HL-60 (cell line): ENCODE results near the gene GPER1.

Experiments used
- GABPA ChIP-seq: IDR thresholded peaks from 2 replicates; pipeline ENCODE4 v1.6.1; 2012; ENCODE audit warnings: low read depth
- POLR2AphosphoS5 ChIP-seq: IDR thresholded peaks from 2 replicates; pipeline ENCODE4 v1.6.1; 2012; ENCODE audit warnings: low read depth
- SPI1 ChIP-seq: IDR thresholded peaks from 2 replicates; pipeline ENCODE4 v1.6.1; 2012; ENCODE audit warnings: low read depth, mild to moderate bottlenecking, borderline replicate concordance
- TF ChIP-seq, protein P1 (sequence below): IDR thresholded peaks from one replicate; pipeline ENCODE4 v1.5.1; 2011; ENCODE audit warnings: low read length, control low read depth, inconsistent platforms; ENCODE audit not compliant: insufficient read depth
- TF ChIP-seq, protein P2 (sequence below): IDR thresholded peaks from 2 replicates; pipeline ENCODE4 v1.6.1; 2012; ENCODE audit warnings: low read depth; ENCODE audit not compliant: insufficient replicate concordance

DNA sequence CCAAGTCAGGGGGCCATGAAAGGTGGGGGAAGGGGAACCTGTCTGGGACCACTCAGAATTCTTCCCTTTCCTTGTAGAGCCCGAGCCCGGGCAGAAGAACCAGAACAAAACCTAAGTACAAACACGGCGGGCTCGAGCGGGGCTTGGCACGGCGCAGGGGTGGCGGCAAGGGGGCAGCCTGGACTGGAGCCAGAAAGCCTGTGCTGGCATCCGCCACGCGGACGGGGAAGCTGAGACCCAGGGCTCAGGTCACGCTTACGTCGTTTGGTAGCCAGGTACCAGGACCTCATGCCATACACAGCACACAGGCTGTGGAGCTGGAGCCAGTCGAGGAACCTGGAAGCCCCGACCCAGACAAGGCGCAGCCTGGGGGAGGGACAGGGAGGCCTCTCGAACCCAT lies 6.6 kb upstream of the GPER1 start:
- TF ChIP-seq, protein P1, sequence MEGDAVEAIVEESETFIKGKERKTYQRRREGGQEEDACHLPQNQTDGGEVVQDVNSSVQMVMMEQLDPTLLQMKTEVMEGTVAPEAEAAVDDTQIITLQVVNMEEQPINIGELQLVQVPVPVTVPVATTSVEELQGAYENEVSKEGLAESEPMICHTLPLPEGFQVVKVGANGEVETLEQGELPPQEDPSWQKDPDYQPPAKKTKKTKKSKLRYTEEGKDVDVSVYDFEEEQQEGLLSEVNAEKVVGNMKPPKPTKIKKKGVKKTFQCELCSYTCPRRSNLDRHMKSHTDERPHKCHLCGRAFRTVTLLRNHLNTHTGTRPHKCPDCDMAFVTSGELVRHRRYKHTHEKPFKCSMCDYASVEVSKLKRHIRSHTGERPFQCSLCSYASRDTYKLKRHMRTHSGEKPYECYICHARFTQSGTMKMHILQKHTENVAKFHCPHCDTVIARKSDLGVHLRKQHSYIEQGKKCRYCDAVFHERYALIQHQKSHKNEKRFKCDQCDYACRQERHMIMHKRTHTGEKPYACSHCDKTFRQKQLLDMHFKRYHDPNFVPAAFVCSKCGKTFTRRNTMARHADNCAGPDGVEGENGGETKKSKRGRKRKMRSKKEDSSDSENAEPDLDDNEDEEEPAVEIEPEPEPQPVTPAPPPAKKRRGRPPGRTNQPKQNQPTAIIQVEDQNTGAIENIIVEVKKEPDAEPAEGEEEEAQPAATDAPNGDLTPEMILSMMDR: no peak
- no peak for TF ChIP-seq GABPA
- TF ChIP-seq POLR2AphosphoS5: no peak
- no peak for TF ChIP-seq SPI1
- TF ChIP-seq, protein P2, sequence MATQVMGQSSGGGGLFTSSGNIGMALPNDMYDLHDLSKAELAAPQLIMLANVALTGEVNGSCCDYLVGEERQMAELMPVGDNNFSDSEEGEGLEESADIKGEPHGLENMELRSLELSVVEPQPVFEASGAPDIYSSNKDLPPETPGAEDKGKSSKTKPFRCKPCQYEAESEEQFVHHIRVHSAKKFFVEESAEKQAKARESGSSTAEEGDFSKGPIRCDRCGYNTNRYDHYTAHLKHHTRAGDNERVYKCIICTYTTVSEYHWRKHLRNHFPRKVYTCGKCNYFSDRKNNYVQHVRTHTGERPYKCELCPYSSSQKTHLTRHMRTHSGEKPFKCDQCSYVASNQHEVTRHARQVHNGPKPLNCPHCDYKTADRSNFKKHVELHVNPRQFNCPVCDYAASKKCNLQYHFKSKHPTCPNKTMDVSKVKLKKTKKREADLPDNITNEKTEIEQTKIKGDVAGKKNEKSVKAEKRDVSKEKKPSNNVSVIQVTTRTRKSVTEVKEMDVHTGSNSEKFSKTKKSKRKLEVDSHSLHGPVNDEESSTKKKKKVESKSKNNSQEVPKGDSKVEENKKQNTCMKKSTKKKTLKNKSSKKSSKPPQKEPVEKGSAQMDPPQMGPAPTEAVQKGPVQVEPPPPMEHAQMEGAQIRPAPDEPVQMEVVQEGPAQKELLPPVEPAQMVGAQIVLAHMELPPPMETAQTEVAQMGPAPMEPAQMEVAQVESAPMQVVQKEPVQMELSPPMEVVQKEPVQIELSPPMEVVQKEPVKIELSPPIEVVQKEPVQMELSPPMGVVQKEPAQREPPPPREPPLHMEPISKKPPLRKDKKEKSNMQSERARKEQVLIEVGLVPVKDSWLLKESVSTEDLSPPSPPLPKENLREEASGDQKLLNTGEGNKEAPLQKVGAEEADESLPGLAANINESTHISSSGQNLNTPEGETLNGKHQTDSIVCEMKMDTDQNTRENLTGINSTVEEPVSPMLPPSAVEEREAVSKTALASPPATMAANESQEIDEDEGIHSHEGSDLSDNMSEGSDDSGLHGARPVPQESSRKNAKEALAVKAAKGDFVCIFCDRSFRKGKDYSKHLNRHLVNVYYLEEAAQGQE: no peak
